Osteocyte (in vitro differentiated cells): ENCODE results near the gene ABAT. TPM values are rescaled to one million over a fixed set of nuclear protein-coding genes. Genes with fewer than 3 reads are reported as not detected.
"Not testable (repeated sequence)": the region's sequence is repeated elsewhere in the genome, so short reads cannot be mapped to it uniquely, and the experiment has no call there.

Source experiments
- DNase-seq: peaks from one replicate; pipeline ENCODE4 v3.0.0; 2021; ENCODE audit warnings: mixed read lengths; ENCODE audit not compliant: unreplicated experiment; ENCODE audit errors: extremely low spot score
- H3K27ac Mint-ChIP-seq: one replicate; pipeline ENCODE4 v1.8.0; 2021; ENCODE audit warnings: mild to moderate bottlenecking, mixed read lengths; ENCODE audit not compliant: unreplicated experiment
- H3K27me3 Mint-ChIP-seq: one replicate; pipeline ENCODE4 v1.8.0; 2021; ENCODE audit warnings: mixed read lengths; ENCODE audit not compliant: unreplicated experiment
- H3K36me3 Mint-ChIP-seq: one replicate; pipeline ENCODE4 v1.8.0; 2021; ENCODE audit warnings: mixed read lengths; ENCODE audit not compliant: unreplicated experiment
- H3K4me1 Mint-ChIP-seq: one replicate; pipeline ENCODE4 v1.8.0; 2021; ENCODE audit warnings: mixed read lengths; ENCODE audit not compliant: unreplicated experiment
- H3K4me3 Mint-ChIP-seq: one replicate; pipeline ENCODE4 v1.8.0; 2021; ENCODE audit warnings: mild to moderate bottlenecking, moderate library complexity, mixed read lengths; ENCODE audit not compliant: unreplicated experiment
- H3K9me3 Mint-ChIP-seq: one replicate; pipeline ENCODE4 v1.8.0; 2021; ENCODE audit warnings: mixed read lengths; ENCODE audit not compliant: unreplicated experiment
- total RNA-seq: library from RNA; stranded (reverse); gene quantifications from 2 replicates; pipeline ENCODE4 v1.2.1, GENCODE V29; 2021
- TF ChIP-seq, protein P1 (sequence below): fragments of 200-600 bp; sonication (generic); IDR thresholded peaks from 2 replicates; pipeline ENCODE4 v1.5.0; 2021; ENCODE audit warnings: antibody characterized with exemption, mild to moderate bottlenecking, moderate library complexity

Gene ABAT
- total RNA-seq, 1 donor from 2014 or later: 3.0 TPM

DNA sequence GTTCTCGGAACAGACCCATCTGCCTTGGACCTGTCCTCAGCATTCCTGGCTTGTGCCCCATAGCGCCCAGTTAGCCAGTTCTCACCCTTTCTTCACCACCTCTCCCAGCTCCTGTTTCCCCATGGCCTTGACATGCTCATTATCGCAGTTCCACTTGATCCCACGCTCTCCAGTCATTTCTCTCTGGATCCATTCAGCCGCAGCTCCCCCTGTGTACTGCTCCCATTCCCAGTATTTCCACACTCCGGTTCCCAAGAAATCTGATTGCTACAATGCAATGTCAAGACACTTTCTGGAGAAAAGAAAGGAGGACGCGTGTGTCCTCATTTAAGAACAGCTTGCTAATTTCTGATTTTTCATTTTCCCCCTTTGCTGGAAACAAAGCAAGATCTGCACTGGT is 67.7 kb downstream of the ABAT start:
- Mint-ChIP-seq H3K4me1 (no peaks in the 10 kb centered on the region), H3K36me3 (no peaks in the 10 kb centered on the region), H3K4me3 (no peak overlapping the region), H3K27ac (no peak overlapping the region), H3K27me3 (no peaks in the 10 kb centered on the region), H3K9me3 (no peaks in the 10 kb centered on the region)
- no peak for DNase-seq
- TF ChIP-seq, protein P1, sequence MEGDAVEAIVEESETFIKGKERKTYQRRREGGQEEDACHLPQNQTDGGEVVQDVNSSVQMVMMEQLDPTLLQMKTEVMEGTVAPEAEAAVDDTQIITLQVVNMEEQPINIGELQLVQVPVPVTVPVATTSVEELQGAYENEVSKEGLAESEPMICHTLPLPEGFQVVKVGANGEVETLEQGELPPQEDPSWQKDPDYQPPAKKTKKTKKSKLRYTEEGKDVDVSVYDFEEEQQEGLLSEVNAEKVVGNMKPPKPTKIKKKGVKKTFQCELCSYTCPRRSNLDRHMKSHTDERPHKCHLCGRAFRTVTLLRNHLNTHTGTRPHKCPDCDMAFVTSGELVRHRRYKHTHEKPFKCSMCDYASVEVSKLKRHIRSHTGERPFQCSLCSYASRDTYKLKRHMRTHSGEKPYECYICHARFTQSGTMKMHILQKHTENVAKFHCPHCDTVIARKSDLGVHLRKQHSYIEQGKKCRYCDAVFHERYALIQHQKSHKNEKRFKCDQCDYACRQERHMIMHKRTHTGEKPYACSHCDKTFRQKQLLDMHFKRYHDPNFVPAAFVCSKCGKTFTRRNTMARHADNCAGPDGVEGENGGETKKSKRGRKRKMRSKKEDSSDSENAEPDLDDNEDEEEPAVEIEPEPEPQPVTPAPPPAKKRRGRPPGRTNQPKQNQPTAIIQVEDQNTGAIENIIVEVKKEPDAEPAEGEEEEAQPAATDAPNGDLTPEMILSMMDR: no peak

DNA sequence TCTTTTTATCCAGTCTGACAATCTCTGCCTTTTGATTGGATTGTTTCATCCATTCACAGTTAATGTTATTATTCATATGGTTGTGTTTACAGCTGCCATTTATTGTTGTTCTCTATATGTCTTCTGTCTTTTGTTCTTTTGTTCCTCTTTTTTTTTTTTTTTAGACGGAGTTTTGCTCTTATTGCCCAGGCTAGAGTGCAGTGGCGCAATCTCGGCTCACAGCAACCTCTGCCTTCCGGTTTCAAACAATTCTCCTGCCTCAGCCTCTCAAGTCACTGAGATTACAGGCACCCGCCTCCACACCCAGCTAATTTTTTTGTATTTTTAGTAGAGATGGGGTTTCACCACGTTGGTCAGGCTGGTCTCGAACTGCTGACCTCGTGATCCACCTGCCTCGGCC is 74.5 kb downstream of the ABAT start:
- not testable (repeated sequence) for H3K9me3 Mint-ChIP-seq, H3K27ac Mint-ChIP-seq, H3K27me3 Mint-ChIP-seq, H3K4me3 Mint-ChIP-seq, H3K4me1 Mint-ChIP-seq, DNase-seq, H3K36me3 Mint-ChIP-seq

DNA sequence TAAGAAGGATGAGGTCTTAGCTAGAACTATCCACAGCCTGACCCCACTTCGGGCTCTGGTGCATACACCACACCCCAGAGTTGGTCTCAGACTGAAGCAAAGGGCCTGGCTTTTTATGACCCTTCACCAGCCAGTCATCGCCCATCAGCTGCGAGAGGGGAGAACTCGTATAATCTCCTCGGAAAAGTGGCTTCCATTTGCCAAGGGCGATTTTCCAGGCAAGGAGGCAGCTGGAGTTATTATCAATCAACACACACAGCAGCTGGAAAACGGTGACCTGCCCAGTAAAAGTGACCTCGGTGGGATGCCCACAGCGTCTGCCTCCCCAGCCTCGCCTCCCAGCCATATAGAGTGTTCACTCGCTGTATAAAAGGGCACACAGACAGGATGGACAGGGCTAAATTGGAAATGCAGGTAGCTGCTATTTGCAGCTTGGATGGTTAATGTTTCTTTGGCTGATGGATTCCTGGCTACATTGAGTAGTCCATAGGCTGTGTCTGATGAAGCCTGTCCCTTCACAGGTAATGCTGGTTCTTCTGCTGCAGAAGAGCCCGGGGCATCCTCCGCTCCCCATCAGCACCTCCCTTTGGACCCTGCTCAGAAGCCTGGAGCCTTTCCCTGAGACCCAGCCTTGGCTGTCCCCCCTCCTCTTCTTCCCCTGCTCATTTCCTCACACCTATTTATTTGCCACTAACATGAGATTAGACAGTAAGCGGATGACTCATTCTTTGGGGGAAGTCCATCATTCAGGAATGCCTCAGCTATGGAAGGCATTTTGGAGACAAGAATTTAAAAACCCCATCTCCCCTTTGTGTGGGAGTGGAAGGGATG is 77.3 kb downstream of the ABAT start:
- Mint-ChIP-seq H3K4me1 (peaks cover 4% of the 10 kb centered on the region), H3K36me3 (no peaks in the 10 kb centered on the region), H3K9me3 (no peaks in the 10 kb centered on the region), H3K4me3 (no peak overlapping the region), H3K27ac (no peak overlapping the region), H3K27me3 (no peaks in the 10 kb centered on the region)
- TF ChIP-seq, protein P1: no peak
- no peak for DNase-seq

DNA sequence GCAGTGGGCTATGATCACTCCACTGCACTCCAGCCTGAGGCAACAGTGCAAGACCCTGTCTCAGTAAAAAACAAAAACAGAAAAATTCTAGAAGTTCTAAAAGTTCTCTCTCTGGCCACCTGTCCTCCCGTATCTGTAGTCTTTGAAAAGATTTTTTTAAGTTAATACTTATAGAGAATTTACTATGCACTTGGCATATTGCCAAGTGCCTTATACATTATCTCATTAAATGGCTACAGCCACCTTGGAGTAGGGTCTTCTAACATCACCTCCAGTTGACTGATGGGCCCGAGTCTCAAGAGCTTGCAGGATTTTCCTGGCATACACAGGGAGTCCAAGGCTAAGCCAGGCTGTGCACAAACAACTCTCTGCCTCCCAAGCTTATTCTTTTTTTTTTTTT is 78.3 kb downstream of the ABAT start:
- Mint-ChIP-seq H3K4me3 (no peak overlapping the region), H3K27me3 (no peaks in the 10 kb centered on the region), H3K27ac (no peak overlapping the region), H3K4me1 (peaks cover 4% of the 10 kb centered on the region), H3K36me3 (no peaks in the 10 kb centered on the region), H3K9me3 (no peaks in the 10 kb centered on the region)
- no peak for DNase-seq
- TF ChIP-seq, protein P1: no peak

DNA sequence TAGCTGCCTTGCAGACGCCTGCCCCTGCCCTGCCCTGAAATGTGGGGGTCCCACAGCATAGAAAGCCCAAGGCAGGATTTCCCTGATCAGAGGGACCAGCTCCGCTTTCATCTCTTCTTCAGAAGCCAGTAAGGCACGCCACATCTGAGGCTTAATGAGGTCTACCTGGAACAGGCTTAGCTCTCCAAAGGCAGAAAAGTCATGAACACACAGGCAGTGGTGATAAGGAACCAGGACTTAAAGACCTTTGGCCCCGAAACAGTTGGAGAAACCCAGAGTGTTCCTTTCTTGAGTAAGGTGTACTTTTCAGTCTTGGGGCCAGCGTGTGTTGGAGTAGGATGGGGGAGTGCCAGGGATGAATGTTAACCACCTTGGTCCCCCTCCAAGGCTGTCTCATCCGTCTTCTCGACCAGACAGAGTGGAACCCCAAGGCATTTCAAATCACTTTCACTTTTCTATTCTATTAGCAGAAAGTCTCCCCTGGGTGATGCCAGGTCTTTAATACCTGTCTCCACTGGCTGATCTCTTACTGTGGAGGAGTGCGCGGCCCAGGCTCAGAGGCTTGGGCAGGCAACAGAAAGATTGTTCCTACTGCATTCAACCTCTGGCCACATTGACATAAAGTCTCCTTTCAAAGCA is 79.1 kb downstream of the ABAT start:
- Mint-ChIP-seq H3K4me1 (peaks cover 4% of the 10 kb centered on the region), H3K9me3 (no peaks in the 10 kb centered on the region), H3K27me3 (no peaks in the 10 kb centered on the region), H3K4me3 (no peak overlapping the region), H3K27ac (no peak overlapping the region), H3K36me3 (no peaks in the 10 kb centered on the region)
- TF ChIP-seq, protein P1: no peak
- DNase-seq: no peak
